Kidney epithelial cell (primary cell): Measurements from ENCODE around the gene BRAT1. TPM values are rescaled to one million over a fixed set of nuclear protein-coding genes. Genes with fewer than 3 reads are reported as not detected.

Experiments used
- DNase-seq: peaks from one replicate; pipeline ENCODE4 v3.0.0-alpha.2; 2010; ENCODE audit warnings: low read depth
- H3K27me3 ChIP-seq: 2 replicates; pipeline ENCODE4 v1.6.0; 2011; ENCODE audit warnings: low read length; ENCODE audit not compliant: control insufficient read depth, insufficient read depth
- H3K36me3 ChIP-seq: 2 replicates; pipeline ENCODE4 v1.5.1; 2011; ENCODE audit warnings: low read length; ENCODE audit not compliant: control insufficient read depth, insufficient read depth
- H3K4me3 ChIP-seq: 2 replicates; pipeline ENCODE4 v1.5.1; 2011; ENCODE audit warnings: low read depth, mild to moderate bottlenecking, control low read depth, low read length
- CTCF ChIP-seq: IDR thresholded peaks from 2 replicates; pipeline ENCODE4 v1.5.1; 2011; ENCODE audit warnings: mild to moderate bottlenecking, moderate library complexity, low read length, control low read depth, inconsistent platforms; ENCODE audit not compliant: insufficient read depth, poor library complexity, severe bottlenecking
- total RNA-seq: library from RNA; depleted of rRNA; stranded (reverse); fragments of >200 nt; gene quantifications from 2 replicates; pipeline ENCODE4 v1.2.3, GENCODE V29; 2015

Gene BRAT1
- total RNA-seq, 1 donor from 2014 or later, result 40.1 TPM

DNA sequence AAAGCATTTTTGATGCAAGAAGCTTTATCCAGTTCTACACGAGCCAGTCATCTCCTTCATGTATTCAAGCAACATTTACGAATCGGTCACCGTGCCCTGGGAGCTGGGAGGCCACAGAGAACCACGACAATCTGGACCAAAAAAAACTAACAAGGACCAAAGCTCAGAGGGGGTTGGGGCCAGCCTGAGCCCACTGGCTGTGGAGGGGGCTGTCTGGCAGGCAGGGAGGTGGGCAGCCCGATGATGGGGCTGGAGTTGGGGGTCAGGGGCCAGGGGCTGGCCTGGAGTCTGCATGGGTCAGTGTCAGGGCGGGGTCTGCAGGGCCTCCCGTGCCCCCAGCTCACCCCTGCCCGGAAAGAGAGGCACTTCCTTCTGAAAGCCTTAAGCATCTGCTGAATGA, 66.6 kb downstream of the BRAT1 start:
- no peak for TF ChIP-seq CTCF
- no peaks in the 10 kb centered on the region for H3K36me3 ChIP-seq

DNA sequence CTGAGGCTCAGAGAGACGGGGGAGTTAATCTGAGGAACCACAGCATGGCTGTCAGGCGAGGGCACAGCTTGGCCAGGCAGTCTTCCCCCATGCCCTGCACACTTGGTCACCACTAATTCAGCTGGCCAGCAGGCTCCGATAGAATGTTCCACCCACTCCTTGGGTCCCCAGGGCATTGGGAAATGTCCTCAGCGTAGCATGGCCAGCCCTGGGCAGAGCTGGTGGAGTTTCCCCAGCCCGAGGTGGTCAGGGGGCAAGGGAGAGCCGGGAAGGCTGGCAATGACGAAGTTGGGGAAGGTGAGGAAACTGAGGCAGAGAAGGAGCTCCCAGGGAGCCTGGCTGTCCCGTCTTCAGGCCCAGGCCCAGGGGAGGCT, 67.1 kb downstream of the BRAT1 start:
- TF ChIP-seq CTCF, result no peak
- Histone ChIP-seq H3K27me3 (peaks cover 7% of the 10 kb centered on the region), H3K36me3 (no peaks in the 10 kb centered on the region), H3K4me3 (no peak overlapping the region)
- no peak for DNase-seq

More for the DNA sequence above, 66.6 kb downstream of the BRAT1 start:
- DNase-seq, result no peak
- Histone ChIP-seq H3K27me3 (peaks cover 7% of the 10 kb centered on the region), H3K4me3 (no peak overlapping the region)

Other genes starting within 250 kb of the BRAT1 start
- gene SNX8, start 241.1 kb downstream of the BRAT1 start, total RNA-seq, result 43.8 and 47.7 TPM in 2 replicates
- 149 and 153 TPM in 2 replicates for gene EIF3B, start 200.7 kb downstream of the BRAT1 start, total RNA-seq
- 7.5 and 11.6 TPM in 2 replicates for gene CHST12, start 151.9 kb downstream of the BRAT1 start, total RNA-seq
- not detected in 2 replicates for gene GRIFIN, start 79.1 kb downstream of the BRAT1 start, total RNA-seq
- gene LFNG, start 35.8 kb downstream of the BRAT1 start, total RNA-seq, result 36.6 and 39.7 TPM in 2 replicates
- 18.0 and 20.0 TPM in 2 replicates for gene IQCE, start 3.5 kb upstream of the BRAT1 start, total RNA-seq
- 106 and 118 TPM in 2 replicates for gene TTYH3, start 76.5 kb upstream of the BRAT1 start, total RNA-seq
- gene AMZ1, start 132.7 kb upstream of the BRAT1 start, total RNA-seq, result 2.8 and 5.6 TPM in 2 replicates